GM19452 (cell line): Measurements from ENCODE around the gene NEK4.

ENCODE experiments used
- ATAC-seq: cut with Tn5 transposase; IDR thresholded peaks from one replicate; pipeline ENCODE4 v1.9.1; 2021; ENCODE audit not compliant: unreplicated experiment

The NEK4 gene

DNA sequence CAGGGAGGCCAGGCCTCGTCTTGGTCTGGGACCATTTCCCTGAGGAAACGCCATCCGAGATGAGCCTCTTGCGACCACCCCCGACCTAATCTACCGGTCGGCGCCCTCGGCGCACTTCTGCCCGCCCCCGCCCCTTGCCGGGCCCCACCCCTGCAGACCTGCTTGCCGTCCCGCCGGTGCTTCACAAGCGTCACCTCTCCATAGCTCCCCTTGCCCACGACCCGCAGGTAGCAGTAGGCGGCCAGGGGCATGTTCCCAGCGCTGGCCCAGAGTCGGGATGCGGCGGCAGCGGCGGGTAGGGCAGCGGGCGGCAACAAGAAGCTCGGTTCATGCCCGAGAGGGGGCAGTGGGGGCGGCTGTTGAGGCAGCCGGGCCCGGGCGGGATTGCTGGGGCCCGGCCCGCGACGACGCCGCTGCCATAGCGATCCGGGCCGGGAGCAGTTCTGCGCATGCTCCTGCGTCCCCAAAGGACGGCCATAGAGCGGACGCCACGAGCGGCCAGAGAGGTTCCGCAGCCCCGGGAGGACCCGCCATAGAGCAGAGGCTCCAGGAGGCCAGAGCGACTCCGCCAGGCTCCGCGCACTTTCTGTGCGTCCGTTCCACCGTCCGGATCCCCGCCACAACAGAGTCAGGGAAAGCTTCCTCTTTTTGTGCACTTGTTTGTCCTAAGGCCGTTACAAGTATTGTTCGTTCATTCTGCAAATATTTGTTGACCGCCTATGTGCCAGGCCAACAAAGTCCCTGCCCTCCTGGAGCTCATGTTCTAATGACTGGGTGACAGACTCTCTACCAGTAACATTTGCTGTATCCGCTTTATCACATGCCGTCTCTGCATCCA lies at the start of gene NEK4:
Gene NEK4 (minus strand): TSS at position 445 of the 838 bp plus-strand sequence. CDS start 194 bp downstream, at position 251.
- peak; percentile 92 for ATAC-seq

DNA sequence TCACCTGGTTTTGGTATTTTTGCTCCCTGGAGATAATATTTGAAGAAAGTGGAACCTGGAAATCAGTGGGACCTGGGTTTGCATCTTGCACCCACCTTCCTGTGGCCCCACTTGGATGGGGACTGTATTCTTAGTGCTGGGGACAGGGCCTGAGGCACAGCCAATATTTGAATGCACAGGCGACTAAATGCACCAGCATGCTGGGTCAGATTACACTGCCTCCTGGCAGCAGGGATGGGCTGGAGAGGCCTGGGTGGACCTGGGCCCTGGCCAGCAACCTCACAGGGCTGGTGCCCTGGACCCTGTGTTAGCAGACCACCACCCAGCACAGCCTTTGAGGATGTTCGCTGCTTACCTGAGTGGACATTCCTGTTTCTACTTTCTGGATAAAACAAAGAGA lies 49.2 kb upstream of the NEK4 start:
- ATAC-seq, result no peak

DNA sequence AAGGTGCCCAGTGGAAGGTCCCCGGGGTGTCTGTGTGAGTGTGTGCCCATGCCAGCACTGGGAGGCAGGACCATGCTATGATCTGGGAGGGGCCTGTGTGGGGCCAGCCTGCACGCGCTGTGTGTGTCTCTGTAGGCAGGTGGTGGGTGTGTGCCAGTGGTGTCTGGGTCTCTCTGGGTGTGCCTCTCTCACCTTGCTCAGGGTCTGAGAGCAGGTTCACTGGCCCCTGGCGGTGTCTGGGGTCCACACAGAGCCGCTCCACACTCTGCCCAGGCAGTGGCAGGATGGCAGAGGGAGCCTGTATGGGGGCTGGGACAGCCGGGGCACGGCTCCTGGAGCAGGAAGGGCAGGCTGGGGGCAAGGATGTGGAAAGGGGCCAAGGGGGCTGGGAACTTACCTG lies 47.1 kb upstream of the NEK4 start:
- no peak for ATAC-seq

DNA sequence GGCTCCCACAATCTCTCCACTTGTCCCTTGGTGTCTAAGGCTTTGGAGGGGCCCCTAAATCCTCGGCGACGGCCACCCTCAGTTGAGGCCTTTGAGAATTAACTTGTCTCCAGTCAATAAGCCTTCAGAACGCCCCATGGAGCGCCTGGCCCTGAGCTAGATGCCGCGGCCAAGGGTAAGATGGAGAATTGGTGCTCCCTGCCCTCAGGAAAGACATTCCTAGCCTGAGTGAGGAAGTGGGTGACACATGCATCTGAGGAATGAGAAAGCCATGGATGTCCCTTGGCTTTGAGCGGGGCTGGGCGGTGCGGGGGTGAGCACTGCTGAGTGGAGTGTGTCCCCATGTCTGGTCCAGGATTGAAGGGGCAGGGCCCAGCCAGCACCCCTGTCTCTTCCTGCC lies 46.5 kb upstream of the NEK4 start:
- no peak for ATAC-seq

DNA sequence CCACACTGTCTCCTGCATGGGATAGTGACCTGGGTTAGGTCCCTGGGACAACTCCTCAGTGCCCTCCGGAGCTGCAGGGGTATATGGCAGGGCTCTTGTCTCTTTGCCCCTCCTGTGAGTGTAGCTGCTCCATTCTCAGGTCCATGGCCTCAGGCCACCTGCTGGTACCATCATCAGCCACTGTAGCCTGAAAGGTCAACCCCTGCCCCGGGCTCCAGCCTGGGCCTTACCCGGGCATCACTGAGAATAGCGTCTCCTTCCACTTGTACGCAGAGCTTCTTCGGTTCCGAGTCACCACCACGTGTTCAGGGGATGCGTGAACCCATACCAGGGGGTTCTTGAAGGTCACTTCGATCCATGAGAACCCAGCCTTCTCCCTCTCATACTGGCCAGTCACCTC lies 45.9 kb upstream of the NEK4 start:
- ATAC-seq, result no peak

DNA sequence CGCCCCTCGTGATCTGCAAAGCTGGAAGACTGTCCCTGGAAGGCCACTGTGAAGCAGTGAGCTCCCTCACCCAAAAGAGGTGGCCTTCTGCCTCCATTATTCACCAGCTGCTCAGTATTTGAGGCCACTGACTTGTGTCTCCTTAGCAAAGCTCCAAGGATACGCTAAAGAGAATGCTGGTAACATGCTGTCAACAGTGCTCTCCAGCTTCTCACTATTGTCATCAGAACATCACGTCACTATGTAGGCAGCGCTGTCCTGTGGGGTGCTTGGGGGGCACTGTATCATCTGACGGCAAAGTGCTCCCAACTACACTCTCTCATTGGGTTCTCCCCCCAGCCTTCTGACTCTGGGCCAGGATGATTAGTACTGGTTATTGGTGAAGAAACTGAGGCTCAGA lies 45.5 kb upstream of the NEK4 start:
- ATAC-seq, result no peak

DNA sequence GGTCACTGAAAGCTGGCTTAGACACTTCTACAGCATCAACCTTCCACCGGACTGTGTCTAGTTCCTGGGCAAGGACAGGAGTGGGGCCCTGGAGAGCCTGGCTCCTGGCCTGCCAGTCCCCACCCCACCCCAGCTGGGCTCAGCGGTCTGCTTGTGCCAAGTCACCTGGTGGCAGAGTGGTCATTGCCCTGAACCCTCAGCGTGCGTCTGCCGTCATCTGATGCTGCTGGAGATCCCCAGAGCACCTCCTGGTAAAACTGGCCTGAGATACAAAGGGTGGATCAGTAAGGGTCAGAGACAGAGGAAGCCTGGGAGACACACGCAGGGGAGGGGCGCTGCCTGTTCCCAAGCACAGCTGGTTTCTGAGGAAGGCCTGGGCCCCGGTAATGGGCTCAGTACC lies 43.1 kb upstream of the NEK4 start:
- no peak for ATAC-seq

DNA sequence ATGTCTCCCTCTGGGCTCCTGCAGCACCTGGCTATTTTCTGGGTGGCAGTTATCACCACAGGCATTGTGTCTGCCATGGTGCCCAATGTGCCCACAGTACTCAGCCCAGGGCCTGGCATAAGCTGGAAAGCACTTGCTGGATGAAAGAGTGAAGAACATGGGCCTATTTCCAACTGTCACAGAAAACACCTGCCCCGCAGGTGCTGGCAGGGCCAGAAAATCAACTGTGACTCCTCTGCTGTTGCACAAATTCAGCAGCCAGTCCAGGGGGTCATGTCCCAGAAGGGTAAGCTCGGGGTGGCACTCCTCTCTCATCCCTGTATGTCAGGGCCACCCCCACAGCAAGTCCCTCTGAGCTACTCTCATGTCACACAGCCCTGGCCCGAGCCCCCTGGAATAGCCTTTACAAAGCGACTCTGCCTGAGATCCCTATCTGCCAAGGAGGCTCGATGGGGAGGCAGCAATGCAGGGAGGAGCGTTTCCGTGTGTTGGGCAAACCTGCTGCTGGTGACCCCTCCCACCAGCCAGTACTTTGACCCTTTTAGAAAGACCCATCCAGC lies 40.8 kb upstream of the NEK4 start:
- no peak for ATAC-seq

DNA sequence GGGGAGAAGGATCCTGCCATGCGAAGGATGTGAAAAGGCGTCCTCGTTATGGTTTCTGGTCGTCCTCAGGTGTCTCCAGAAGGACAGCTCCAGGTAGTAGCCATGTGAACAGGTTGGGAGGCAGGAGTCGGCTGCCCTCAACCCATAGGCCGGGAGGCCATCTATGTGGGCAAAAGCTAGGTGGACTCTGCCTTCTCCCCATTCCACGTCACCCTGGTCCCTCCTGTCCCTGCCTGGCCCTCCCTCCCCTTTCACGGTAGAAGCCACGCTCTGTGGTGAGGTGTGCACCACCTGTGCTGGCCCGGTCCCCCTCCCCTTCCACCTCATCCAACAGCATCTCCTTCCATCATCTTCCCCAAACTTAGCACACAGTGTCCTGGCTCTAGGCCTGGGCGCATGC lies 40.2 kb upstream of the NEK4 start:
- no peak for ATAC-seq

DNA sequence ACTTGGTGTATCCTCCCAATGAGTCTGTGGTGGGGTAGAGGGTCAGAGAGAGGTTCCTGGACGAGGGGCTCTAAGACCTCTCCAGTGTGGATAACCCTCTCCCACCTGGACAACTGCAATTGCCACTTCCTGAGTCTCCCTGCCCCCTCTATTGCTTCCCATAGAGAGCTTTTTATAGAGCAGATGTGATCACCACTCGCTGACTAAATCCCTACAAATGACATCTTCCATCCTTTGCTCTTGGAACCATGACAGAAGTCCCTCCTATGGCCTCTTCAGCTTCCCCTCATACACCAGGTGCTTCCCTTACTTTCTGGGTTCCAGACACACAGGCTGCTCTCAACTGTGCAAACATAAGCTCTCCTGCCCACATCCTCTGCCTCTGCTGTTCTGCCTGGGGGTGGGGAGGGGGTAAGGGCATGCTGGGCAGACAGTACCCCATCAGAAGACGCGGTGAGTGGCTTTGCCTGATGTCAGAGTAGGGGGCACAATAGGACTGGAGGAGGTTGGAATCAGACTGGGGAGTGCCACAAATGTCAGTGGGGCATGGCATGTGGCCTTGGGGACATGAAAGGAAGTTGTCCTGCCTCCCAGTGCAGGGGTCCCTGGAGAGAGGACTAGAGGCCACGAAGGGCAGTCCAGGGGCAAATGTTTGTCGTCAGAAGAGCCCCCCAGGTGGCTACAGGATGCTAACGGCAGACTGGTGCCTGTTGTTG lies 39.1 kb upstream of the NEK4 start:
- ATAC-seq, result no peak

DNA sequence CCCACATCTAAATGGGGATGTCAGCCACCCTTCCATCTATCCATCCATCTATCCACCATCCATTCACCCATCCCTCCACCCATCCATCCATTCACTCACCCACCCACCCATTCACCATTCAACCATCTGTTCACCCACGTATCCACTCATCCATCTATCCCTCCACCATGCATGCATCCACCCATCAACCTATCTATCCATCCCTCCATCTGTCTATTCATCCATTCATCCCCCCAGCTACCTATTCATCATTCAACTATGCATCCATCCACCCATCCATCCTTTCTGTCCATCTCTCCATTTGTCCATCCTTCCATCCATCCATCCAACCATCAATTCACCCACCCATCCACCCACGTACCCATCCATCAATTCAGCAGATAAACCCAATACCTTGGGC lies 38.4 kb upstream of the NEK4 start:
- ATAC-seq, result no peak

DNA sequence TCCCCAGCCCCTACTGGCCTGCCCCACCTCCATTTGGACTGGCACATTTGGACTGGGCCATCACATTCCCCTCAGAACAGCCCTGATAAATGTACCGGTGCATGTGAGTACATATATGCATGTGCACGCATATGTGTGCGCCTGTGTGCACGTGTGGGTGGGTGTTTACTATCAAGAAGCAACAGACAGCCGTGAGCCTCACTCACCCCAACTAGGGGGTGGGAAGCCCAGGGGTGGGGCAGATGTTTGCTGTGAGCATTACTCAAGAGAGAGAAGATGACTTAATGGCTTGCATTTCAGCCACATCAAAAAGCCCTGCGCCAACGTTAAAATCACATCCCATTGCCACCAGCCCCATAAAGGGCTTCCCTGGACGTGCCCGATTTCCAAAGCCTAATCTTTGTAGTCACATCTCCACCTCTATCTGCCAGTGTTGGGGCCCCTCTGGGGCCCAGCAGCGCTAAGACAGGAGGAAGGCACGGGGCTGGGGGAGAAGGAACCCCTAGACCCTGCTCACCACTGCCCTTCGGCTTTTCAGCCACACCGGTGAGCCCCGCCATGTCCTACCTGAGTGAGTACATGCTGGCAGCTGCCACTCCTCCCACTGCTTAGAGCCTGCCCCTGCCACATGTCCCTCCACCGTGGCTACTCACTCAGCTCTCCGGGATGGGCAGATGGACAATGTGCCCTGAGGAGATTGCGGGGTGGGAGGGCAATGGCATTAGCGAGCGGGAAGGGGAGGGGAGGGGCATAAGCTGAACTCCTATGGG lies 34.7 kb upstream of the NEK4 start:
- ATAC-seq, result no peak

DNA sequence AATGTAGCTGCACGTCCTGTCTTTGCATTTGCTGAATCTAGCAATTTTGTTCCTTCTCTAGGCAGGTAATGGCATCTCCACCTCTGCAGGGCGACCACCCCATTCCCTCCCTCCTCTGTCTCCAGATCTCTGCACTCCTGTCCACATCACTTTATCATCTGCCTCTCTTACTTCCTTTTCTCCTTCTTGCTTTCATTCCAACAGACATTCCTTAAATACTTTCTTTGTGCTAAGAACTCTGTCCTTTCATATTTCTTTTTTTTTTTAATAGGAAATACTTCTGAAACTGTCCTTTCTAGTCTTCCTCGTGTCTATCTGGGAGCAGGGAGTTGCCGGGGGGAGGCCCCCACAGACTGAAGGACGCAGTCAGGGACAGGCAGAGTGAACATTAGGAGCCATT lies 31.1 kb upstream of the NEK4 start:
- ATAC-seq, result no peak

DNA sequence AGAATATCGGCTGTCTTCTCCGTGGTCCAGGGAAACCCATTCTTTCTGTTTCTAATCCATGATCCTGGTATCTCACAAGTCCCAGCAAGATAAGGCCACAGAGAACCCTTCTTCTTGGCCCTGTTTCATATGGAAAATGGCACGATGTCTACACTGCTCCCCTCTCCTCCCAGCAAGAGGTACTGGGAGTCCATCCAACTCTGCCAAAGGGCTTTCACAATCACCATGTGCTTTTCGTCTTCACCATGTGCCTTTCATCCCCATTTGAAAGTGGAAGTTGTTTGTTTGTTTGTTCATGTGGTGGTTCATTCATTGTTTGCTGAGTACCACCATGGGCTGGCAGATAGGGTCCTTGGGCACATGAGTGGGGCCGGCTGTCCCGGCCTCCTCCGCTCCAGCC lies 29.3 kb upstream of the NEK4 start:
- no peak for ATAC-seq

DNA sequence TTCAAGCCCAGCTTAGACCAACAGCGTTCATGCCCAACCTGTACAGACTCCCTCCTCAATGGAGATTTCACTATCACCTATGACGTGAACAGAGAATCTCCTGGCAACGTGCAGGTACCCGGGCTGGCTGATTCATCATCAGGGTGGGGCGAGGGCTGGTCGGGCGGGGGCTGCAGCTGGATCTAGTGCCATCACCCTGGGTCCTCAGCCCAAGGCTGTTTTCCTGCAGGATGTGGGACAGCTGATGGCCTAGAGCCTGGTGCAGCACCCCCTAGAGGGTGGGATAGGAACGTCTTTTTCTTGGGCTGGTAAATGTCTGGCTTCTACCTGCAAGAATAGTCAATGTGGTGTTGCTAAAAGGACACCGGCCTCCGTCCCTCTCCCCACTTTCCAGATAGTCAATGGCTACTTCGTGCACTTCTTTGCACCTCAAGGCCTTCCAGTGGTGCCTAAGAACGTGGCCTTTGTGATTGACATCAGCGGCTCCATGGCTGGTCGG lies 28.3 kb upstream of the NEK4 start:
- ATAC-seq, result no peak

DNA sequence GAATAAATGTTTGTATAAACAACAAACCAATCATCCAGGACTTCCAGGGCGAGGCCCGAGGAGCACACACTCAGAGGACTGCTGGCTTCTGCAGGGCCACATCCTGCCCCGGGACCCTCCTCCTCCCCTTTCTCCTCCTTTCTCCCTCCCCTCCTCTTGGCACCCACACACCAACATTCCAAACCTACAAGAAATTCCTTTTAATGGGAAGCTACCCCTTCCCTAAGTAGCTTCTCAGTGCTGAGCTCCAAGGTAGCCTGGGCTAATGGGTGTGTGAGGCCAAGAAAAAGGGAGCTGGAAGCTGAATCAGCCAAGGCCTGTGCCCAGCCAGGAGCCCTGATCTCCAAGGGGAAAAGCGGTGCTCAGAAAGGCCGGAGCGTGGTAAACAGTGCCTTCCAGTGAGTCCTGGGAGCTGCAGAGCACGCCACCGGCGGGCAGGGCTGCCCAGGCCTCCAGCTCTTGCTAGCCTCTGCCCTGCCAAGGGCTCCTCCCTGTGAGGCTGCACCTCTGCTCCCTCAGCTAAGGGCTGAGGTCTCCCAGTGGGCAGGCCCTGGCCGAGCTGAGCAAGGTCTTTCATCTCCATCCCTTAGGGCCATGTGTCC lies 27.7 kb upstream of the NEK4 start:
- no peak for ATAC-seq

DNA sequence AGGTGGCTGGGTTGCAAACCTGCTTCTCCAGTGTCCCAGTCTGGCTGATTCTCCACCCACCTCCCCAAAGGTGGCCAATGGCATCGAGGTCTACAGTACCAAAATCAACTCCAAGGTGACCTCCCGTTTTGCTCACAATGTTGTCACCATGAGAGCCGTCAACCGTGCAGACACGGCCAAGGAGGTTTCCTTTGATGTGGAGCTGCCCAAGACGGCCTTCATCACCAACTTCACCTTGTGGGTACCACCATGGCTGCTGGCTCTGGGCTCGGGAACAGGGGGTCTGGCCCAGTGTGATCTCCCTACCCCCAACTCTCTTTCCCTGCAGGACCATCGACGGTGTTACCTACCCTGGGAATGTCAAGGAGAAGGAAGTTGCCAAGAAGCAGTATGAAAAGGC lies 25.7 kb upstream of the NEK4 start:
- ATAC-seq, result no peak

DNA sequence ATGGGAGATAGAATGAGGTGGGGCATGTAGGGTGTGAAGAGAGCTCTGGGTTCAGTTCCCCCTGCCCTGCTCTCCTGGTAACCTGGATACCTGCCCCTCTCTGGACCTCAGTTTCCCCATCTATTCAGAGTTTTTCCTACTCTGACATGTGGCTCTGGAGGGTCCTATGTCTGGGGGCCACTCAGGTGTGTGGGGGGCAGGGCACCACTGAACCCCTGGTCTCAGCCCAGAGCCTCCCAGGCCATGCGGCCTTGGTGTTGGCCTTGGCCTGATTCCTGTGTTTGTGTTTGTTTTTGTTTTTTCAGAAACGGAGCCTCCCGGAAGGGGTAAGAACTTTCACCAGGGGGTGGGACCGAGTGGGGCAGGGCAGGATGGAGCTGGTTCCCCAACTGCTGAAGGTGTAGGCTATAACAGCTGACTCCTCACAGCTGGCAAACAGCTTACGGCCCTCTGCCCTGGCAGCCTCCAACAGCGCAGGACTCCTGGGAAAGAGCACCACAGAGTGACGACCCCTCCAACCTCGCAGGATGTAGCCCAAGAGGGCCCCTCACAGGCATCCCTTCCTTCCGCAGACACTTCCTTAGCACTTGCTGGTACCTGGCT lies 24.7 kb upstream of the NEK4 start:
- no peak for ATAC-seq

DNA sequence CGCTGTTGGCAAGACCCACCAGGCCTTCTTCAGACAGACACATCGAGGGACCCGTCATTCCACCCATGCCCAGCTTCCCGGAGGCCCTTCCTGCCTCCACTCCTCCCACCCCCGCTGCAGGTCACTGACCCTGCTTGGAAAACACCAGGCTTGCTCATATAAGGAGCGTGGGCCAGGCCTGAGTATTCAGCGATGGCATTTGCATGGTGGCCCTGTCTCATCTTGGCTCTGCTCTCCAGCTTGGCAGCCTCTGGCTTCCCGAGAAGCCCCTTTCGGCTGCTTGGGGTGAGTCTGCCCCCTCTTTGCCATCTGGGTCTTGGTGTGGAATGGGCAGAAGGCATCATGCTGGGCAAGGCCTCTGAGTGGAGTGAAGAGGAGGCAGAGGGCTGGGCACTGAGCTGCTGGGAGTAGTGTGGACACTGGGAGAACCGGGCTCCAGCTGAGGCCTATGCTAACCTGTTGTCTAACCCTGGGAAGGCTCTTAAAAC lies 23.9 kb upstream of the NEK4 start, which contains the start of gene ITIH3:
Gene ITIH3 (plus strand): TSS at position 185 of the 488 bp plus-strand sequence. CDS start 8 bp downstream, at position 193.
- no peak for ATAC-seq
